Myocyte (in vitro differentiated cells): ENCODE measurements around the gene ATG5. TPM values are rescaled to one million over a fixed set of nuclear protein-coding genes. Genes with fewer than 3 reads are reported as not detected.
A peak's percentile ranks its signal among the peaks of the same experiment; 100 is the strongest.

Experiments
- DNase-seq: peaks from one replicate; pipeline ENCODE4 v3.0.0-alpha.2; 2012; ENCODE audit warnings: low read depth
- polyA plus RNA-seq: library from polyadenylated mRNA; unstranded; fragments of >200 nt; gene quantifications from one replicate; pipeline ENCODE4 v1.2.1, GENCODE V29; 2012; ENCODE audit warnings: missing spikeins
- total RNA-seq: library from RNA; depleted of rRNA; stranded (reverse); fragments of >200 nt; gene quantifications from 2 replicates; pipeline ENCODE4 v1.2.3, GENCODE V29; 2014

The ATG5 gene
- 34.4 and 38.5 TPM in 2 replicates for total RNA-seq
- 16.9 TPM for polyA plus RNA-seq

- DNase-seq = peak; percentile 99
Measured at GRCh38 chr6:106325336-106326178, at the start of gene ATG5. ATG5 (minus strand) TSS chr6:106325760; CDS start chr6:106316208, 9,552 bp downstream.

GRCh38 chr6:106373502-106374239 is 48.1 kb upstream of the ATG5 start:
- DNase-seq = no peak

- no peak for DNase-seq
Measured at GRCh38 chr6:106372838-106373501, 47.4 kb upstream of the ATG5 start.

GRCh38 chr6:106370639-106371038 is 45.1 kb upstream of the ATG5 start:
- DNase-seq = no peak

- no peak for DNase-seq
Measured at GRCh38 chr6:106369739-106370138, 44.2 kb upstream of the ATG5 start.

- peak; percentile 8 for DNase-seq
Measured at GRCh38 chr6:106363401-106364138, 38.0 kb upstream of the ATG5 start.

GRCh38 chr6:106360989-106361430 is 35.5 kb upstream of the ATG5 start:
- no peak for DNase-seq

- DNase-seq = peak; percentile 37
Measured at GRCh38 chr6:106360410-106360988, 34.9 kb upstream of the ATG5 start, which contains the start of gene CRYBG1. CRYBG1 (plus strand) TSS chr6:106360717; CDS start chr6:106360909, 192 bp downstream.

GRCh38 chr6:106359959-106360409 is 34.4 kb upstream of the ATG5 start:
- no peak for DNase-seq

- DNase-seq = no peak
Measured at GRCh38 chr6:106356378-106356777, 30.8 kb upstream of the ATG5 start.

GRCh38 chr6:106347219-106347618 is 21.7 kb upstream of the ATG5 start:
- no peak for DNase-seq

- peak; percentile 77 for DNase-seq
Measured at GRCh38 chr6:106339334-106340029, 13.9 kb upstream of the ATG5 start.

GRCh38 chr6:106334646-106335448 is 9.3 kb upstream of the ATG5 start:
- peak; percentile 58 for DNase-seq

- DNase-seq = no peak
Measured at GRCh38 chr6:106324726-106325335, 729 bp downstream of the ATG5 start.

- DNase-seq = no peak
Measured at GRCh38 chr6:106321940-106322339, 3.6 kb downstream of the ATG5 start.

- no peak for DNase-seq
Measured at GRCh38 chr6:106318851-106319250, 6.7 kb downstream of the ATG5 start.

GRCh38 chr6:106318061-106318460 is 7.5 kb downstream of the ATG5 start:
- peak; percentile 68 for DNase-seq

GRCh38 chr6:106316375-106316766 is 9.2 kb downstream of the ATG5 start:
- DNase-seq = no peak
